Measurements from ENCODE around the gene SLAMF7. TPM values are rescaled to one million over a fixed set of nuclear protein-coding genes. Genes with fewer than 3 reads are reported as not detected.
"Not testable (repeated sequence)": the region's sequence is repeated elsewhere in the genome, so short reads cannot be mapped to it uniquely, and the experiment has no call there.

SLAMF7 gene
- polyA plus RNA-seq, 4 donors, result 0.18 to 0.61 (median 0.38) TPM

GRCh38 chr1:160720356-160721085, 18.5 kb upstream of the SLAMF7 start:
- no peak for DNase-seq (ENCODE audit: low read depth in 4 of 4, low spot score in 3 of 4)

GRCh38 chr1:160721473-160721872, 17.6 kb upstream of the SLAMF7 start:
- DNase-seq (ENCODE audit: low read depth in 4 of 4, low spot score in 3 of 4), result no peak

- no peak for DNase-seq (ENCODE audit: low read depth in 4 of 4, low spot score in 3 of 4)
Measured at GRCh38 chr1:160722726-160723125, 16.3 kb upstream of the SLAMF7 start.

- DNase-seq (ENCODE audit: low read depth in 4 of 4, low spot score in 3 of 4), result no peak
Measured at GRCh38 chr1:160723332-160723731, 15.7 kb upstream of the SLAMF7 start.

GRCh38 chr1:160724465-160725242, 14.4 kb upstream of the SLAMF7 start:
- DNase-seq (ENCODE audit: low read depth in 4 of 4, low spot score in 3 of 4), result no peak

- no peak for DNase-seq (ENCODE audit: low read depth in 4 of 4, low spot score in 3 of 4)
Measured at GRCh38 chr1:160726114-160726497, 12.9 kb upstream of the SLAMF7 start.

- peak; percentile 44 to 52 (median 48) for DNase-seq (ENCODE audit: low read depth in 4 of 4, low spot score in 3 of 4)
Measured at GRCh38 chr1:160726498-160727315, 12.3 kb upstream of the SLAMF7 start.

- DNase-seq (ENCODE audit: low read depth in 4 of 4, low spot score in 3 of 4), result no peak
Measured at GRCh38 chr1:160727316-160727640, 11.8 kb upstream of the SLAMF7 start.

GRCh38 chr1:160731564-160731963, 7.5 kb upstream of the SLAMF7 start:
- not testable (repeated sequence) for DNase-seq (ENCODE audit: low read depth in 4 of 4, low spot score in 3 of 4)

GRCh38 chr1:160731990-160732389, 7.1 kb upstream of the SLAMF7 start:
- DNase-seq (ENCODE audit: low read depth in 4 of 4, low spot score in 3 of 4), result no peak

- no peak for DNase-seq (ENCODE audit: low read depth in 4 of 4, low spot score in 3 of 4)
Measured at GRCh38 chr1:160733898-160734297, 5.1 kb upstream of the SLAMF7 start.

- DNase-seq (ENCODE audit: low read depth in 4 of 4, low spot score in 3 of 4), result no peak
Measured at GRCh38 chr1:160734301-160734700, 4.7 kb upstream of the SLAMF7 start.

- no peak for DNase-seq (ENCODE audit: low read depth in 4 of 4, low spot score in 3 of 4)
Measured at GRCh38 chr1:160738271-160738670, 776 bp upstream of the SLAMF7 start.

GRCh38 chr1:160740133-160740688, 1.2 kb downstream of the SLAMF7 start:
- no peak for DNase-seq (ENCODE audit: low read depth in 4 of 4, low spot score in 3 of 4)

GRCh38 chr1:160741092-160741501, 2.0 kb downstream of the SLAMF7 start:
- DNase-seq (ENCODE audit: low read depth in 4 of 4, low spot score in 3 of 4), result no peak

- DNase-seq (ENCODE audit: low read depth in 4 of 4, low spot score in 3 of 4), result no peak
Measured at GRCh38 chr1:160741612-160742348, 2.7 kb downstream of the SLAMF7 start.

GRCh38 chr1:160742428-160743127, 3.5 kb downstream of the SLAMF7 start:
- no peak for DNase-seq (ENCODE audit: low read depth in 4 of 4, low spot score in 3 of 4)

GRCh38 chr1:160743266-160743665, 4.2 kb downstream of the SLAMF7 start:
- DNase-seq (ENCODE audit: low read depth in 4 of 4, low spot score in 3 of 4), result no peak

GRCh38 chr1:160744199-160744851, 5.3 kb downstream of the SLAMF7 start:
- DNase-seq (ENCODE audit: low read depth in 4 of 4, low spot score in 3 of 4), result no peak

Data from right renal pelvis (tissue), 4 donors.